MM.1S (cell line): ENCODE data around the gene HPSE2.

ENCODE experiments used
- DNase-seq: peaks from one replicate; pipeline ENCODE4 v3.0.0-alpha.2; 2015
- H2AFZ ChIP-seq: fragments of 300-600 bp; sonication (generic); 2 replicates; pipeline ENCODE4 v1.6.0; 2016; ENCODE audit warnings: antibody characterized with exemption, low read length
- H3F3A ChIP-seq: fragments of 300-600 bp; sonication (generic); 2 replicates; pipeline ENCODE4 v1.6.1; 2016; ENCODE audit warnings: mild to moderate bottlenecking, antibody characterized with exemption, low read length, moderate library complexity, mixed read lengths; ENCODE audit not compliant: insufficient read depth
- H3K27ac ChIP-seq: fragments of 300-600 bp; sonication (generic); 2 replicates; pipeline ENCODE4 v1.5.1; 2016; ENCODE audit warnings: mild to moderate bottlenecking, low read length
- H3K27me3 ChIP-seq: fragments of 300-600 bp; sonication (generic); replicated peaks from 2 replicates; pipeline ENCODE4 v1.6.0; 2016; ENCODE audit warnings: low read length; ENCODE audit not compliant: insufficient read depth
- H3K36me3 ChIP-seq: fragments of 300-600 bp; sonication (generic); replicated peaks from 2 replicates; pipeline ENCODE4 v1.6.1; 2016; ENCODE audit warnings: mild to moderate bottlenecking, low read length, mixed read lengths; ENCODE audit not compliant: insufficient read depth
- H3K4me1 ChIP-seq: fragments of 300-600 bp; sonication (generic); 2 replicates; pipeline ENCODE4 v1.6.1; 2016; ENCODE audit warnings: low read length, mixed read lengths
- H3K4me2 ChIP-seq: fragments of 300-600 bp; sonication (generic); 2 replicates; pipeline ENCODE4 v1.6.0; 2016; ENCODE audit warnings: low read depth, low read length
- H3K4me3 ChIP-seq: fragments of 300-600 bp; sonication (generic); 2 replicates; pipeline ENCODE4 v1.5.1; 2016; ENCODE audit warnings: low read length, mixed read lengths
- H3K79me2 ChIP-seq: fragments of 300-600 bp; sonication (generic); 2 replicates; pipeline ENCODE4 v1.6.1; 2016; ENCODE audit warnings: mixed run types, low read length, mixed read lengths
- H3K9ac ChIP-seq: fragments of 300-600 bp; sonication (generic); 2 replicates; pipeline ENCODE4 v1.6.1; 2016; ENCODE audit warnings: low read length, mixed read lengths
- H3K9me2 ChIP-seq: fragments of 300-600 bp; sonication (generic); replicated peaks from 2 replicates; pipeline ENCODE4 v1.6.1; 2016; ENCODE audit warnings: mild to moderate bottlenecking, low read length, mixed read lengths; ENCODE audit not compliant: insufficient read depth
- H3K9me3 ChIP-seq: fragments of 300-600 bp; sonication (generic); replicated peaks from 2 replicates; pipeline ENCODE4 v1.6.1; 2016; ENCODE audit warnings: mild to moderate bottlenecking, low read length, mixed read lengths; ENCODE audit not compliant: insufficient read depth
- H4K20me1 ChIP-seq: fragments of 300-600 bp; sonication (generic); 2 replicates; pipeline ENCODE4 v1.6.1; 2016; ENCODE audit warnings: mild to moderate bottlenecking, low read length, moderate library complexity, mixed read lengths; ENCODE audit not compliant: insufficient read depth
- CTCF ChIP-seq: fragments of 300-600 bp; sonication (generic); IDR thresholded peaks from 2 replicates; pipeline ENCODE4 v1.5.1; 2016; ENCODE audit warnings: antibody characterized with exemption, low read length, mixed read lengths
- EZH2 ChIP-seq: fragments of 300-600 bp; sonication (generic); optimal IDR thresholded peaks from 2 replicates; pipeline ENCODE3; 2017; ENCODE audit warnings: low read depth, mild to moderate bottlenecking, antibody characterized with exemption, low read length, mixed read lengths
- EZH2phosphoT487 ChIP-seq: fragments of 300-600 bp; sonication (generic); IDR thresholded peaks from 2 replicates; pipeline ENCODE4 v1.6.1; 2018; ENCODE audit warnings: antibody characterized with exemption, low read length

The HPSE2 gene

GRCh38 chr10:98417481-98417959 is 818.1 kb downstream of the HPSE2 start:
- TF ChIP-seq CTCF: no peak
- TF ChIP-seq EZH2phosphoT487: no peak
- no peak for TF ChIP-seq EZH2
- Histone ChIP-seq H3K4me3 (no peak overlapping the region), H2AFZ (no peak overlapping the region), H3K36me3 (no peaks in the 10 kb centered on the region), H3K9me2 (no peaks in the 10 kb centered on the region), H3K79me2 (peaks cover 9% of the 10 kb centered on the region), H4K20me1 (no peaks in the 10 kb centered on the region), H3K27me3 (no peaks in the 10 kb centered on the region), H3K9ac (no peak overlapping the region), H3K27ac (no peak overlapping the region), H3F3A (peaks cover 6% of the 10 kb centered on the region), H3K9me3 (no peaks in the 10 kb centered on the region), H3K4me1 (peaks cover 14% of the 10 kb centered on the region), H3K4me2 (no peak overlapping the region)
- DNase-seq: no peak

- no peak for DNase-seq
Observed at GRCh38 chr10:98416606-98417388, 818.9 kb downstream of the HPSE2 start.

GRCh38 chr10:98415731-98416119 is 819.9 kb downstream of the HPSE2 start:
- TF ChIP-seq EZH2 (no peak), EZH2phosphoT487 (no peak), CTCF (no peak)
- Histone ChIP-seq H3K9me2 (no peaks in the 10 kb centered on the region), H4K20me1 (no peaks in the 10 kb centered on the region), H2AFZ (no peak overlapping the region), H3K4me1 (peaks cover 32% of the 10 kb centered on the region), H3K79me2 (peaks cover 9% of the 10 kb centered on the region), H3K9me3 (no peaks in the 10 kb centered on the region), H3K4me3 (no peak overlapping the region), H3K4me2 (peak overlapping the region; percentile 44; the same call in 1 of the 2 replicates), H3K27me3 (no peaks in the 10 kb centered on the region), H3K36me3 (no peaks in the 10 kb centered on the region), H3K9ac (no peak overlapping the region), H3K27ac (no peak overlapping the region), H3F3A (peaks cover 18% of the 10 kb centered on the region)
- DNase-seq: no peak

More at GRCh38 chr10:98416606-98417388, 818.9 kb downstream of the HPSE2 start:
- H2AFZ ChIP-seq: no peak overlapping the region
- no peaks in the 10 kb centered on the region for H3K27me3 ChIP-seq
- peaks cover 9% of the 10 kb centered on the region for H3K79me2 ChIP-seq
- no peak for TF ChIP-seq EZH2
- TF ChIP-seq CTCF: no peak
- no peak for TF ChIP-seq EZH2phosphoT487
- no peak overlapping the region for H3K9ac ChIP-seq
- no peaks in the 10 kb centered on the region for H3K9me2 ChIP-seq
- no peak overlapping the region for H3K4me3 ChIP-seq
- no peak overlapping the region for H3K4me2 ChIP-seq
- no peaks in the 10 kb centered on the region for H3K9me3 ChIP-seq
- H3K36me3 ChIP-seq: no peaks in the 10 kb centered on the region
- H3K4me1 ChIP-seq: peaks cover 21% of the 10 kb centered on the region
- H3F3A ChIP-seq: peaks cover 14% of the 10 kb centered on the region
- no peaks in the 10 kb centered on the region for H4K20me1 ChIP-seq
- H3K27ac ChIP-seq: no peak overlapping the region
